Thymus (tissue), 11 donors: ENCODE results near the gene FBRSL1. TPM values are rescaled to one million over a fixed set of nuclear protein-coding genes. Genes with fewer than 3 reads are reported as not detected.

ENCODE experiments used
- DNase-seq, 9 donors: peaks; one replicate each; pipeline ENCODE4 v3.0.0-alpha.2; 2013; ENCODE audit warnings: low spot score in 9 of 9, low read depth in 6 of 9, missing footprints in 1 of 9
- H3K27ac ChIP-seq, 2 donors: one replicate each; pipeline ENCODE4 v1.5.1; 2013; ENCODE audit warnings: control low read depth in 1 of 2, low read depth in 1 of 2, low read length in 1 of 2, mild to moderate bottlenecking in 1 of 2, moderate library complexity in 1 of 2
- H3K27me3 ChIP-seq, 2 donors: one replicate each; pipeline ENCODE4 v1.5.1; 2013; ENCODE audit warnings: low read length in 1 of 2; ENCODE audit not compliant: control insufficient read depth in 2 of 2, insufficient read depth in 1 of 2
- H3K36me3 ChIP-seq, 2 donors: one replicate each; pipeline ENCODE4 v1.5.1; 2013; ENCODE audit warnings: low read length in 1 of 2, mild to moderate bottlenecking in 1 of 2, moderate library complexity in 1 of 2; ENCODE audit not compliant: control insufficient read depth in 2 of 2, insufficient read depth in 2 of 2
- H3K4me1 ChIP-seq, 2 donors: one replicate each; pipeline ENCODE4 v1.5.1; 2013; ENCODE audit warnings: low read length in 2 of 2; ENCODE audit not compliant: control insufficient read depth in 2 of 2, insufficient read depth in 2 of 2
- H3K4me3 ChIP-seq, 2 donors: one replicate each; pipeline ENCODE4 v1.5.1; 2013; ENCODE audit warnings: low read length in 2 of 2, control low read depth in 1 of 2, mild to moderate bottlenecking in 1 of 2
- H3K9me3 ChIP-seq, 2 donors: one replicate each; pipeline ENCODE4 v1.5.1; 2013; ENCODE audit warnings: low read length in 1 of 2, mild to moderate bottlenecking in 1 of 2; ENCODE audit not compliant: control insufficient read depth in 2 of 2, insufficient read depth in 1 of 2
- WGBS: extraction: QIAGEN DNeasy Blood & Tissue Kit; methylation state at CpG from one replicate; pipeline ENCODE4 v1.1.7; 2013; 5-methylcytosine and 5-hydroxymethylcytosine counted together
- polyA plus RNA-seq: library from polyadenylated mRNA; stranded (reverse); fragments of 200-250 nt; gene quantifications from one replicate; pipeline ENCODE4 v1.2.3, GENCODE V29; 2013
- total RNA-seq: library from RNA; stranded (reverse); fragments of 120-200 nt; gene quantifications from one replicate; pipeline ENCODE4 v1.2.4, GENCODE V29; 2013
- donor health status: healthy.

Gene FBRSL1
- total and polyA plus RNA-seq, 2 donors, result 5.9 to 28.7 TPM

DNA sequence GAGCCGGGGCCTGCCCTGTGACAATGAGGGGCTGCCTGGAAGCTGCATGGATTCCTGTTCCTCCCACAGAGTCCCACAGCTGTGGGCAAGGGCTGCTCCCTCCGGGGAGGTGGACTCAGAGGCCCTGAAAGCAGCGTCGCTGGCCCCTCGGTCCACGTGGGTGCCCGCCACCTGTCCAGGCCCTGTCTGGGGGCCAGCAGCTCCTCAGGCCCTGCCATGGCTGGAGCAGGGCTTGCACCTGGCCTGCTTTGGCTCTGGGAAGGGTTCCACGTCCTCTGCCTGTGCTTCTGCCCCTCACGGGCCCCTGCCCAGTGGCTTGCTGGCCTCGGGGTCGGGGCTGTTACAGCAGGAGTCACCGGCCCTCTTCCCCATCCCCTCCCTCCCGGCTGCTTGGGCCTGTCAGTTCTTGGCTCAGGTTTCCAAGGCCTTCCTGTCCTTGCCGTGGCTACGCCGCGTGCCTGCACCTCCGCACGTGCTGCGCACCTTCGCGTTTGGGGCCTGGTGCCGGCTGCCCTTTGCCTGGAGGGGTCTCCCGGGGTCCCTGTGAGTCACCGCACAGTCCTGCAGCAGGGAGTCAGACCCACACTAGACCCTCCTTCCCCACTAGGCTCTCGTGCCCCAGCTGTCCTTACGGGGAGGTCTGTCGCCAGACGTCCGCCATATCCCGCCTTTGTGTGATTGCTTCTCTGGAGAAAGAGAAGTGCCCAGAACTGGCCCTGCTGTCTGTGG is 5.8 kb downstream of the FBRSL1 start:
- Histone ChIP-seq H3K4me3 (no peak overlapping the region), H3K27ac (no peak overlapping the region), H3K27me3 (peaks cover 0 to 4% of the 10 kb centered on the region in 2 donors), H3K4me1 (peaks cover 12 to 35% of the 10 kb centered on the region in 2 donors), H3K36me3 (peaks cover 3 to 10% of the 10 kb centered on the region in 2 donors), H3K9me3 (no peaks in the 10 kb centered on the region)
- 92% methylated on average over 31 of the region's 31 CpGs for WGBS
- DNase-seq, result no peak

DNA sequence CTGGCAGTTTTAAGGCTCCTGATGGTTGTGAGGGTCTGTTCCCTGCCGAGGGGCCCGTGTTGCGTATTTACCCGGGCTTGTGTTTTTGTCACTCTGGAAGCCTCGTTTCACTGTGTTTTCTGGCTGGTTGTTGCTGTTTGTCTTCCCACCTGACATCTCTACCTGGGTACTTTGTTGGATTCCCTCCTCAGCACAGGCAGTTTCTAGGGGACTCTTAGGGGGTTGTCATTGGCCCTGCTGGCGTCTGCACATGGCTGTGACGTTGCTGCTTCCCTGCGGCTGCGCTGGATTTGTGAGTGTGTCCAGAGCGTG is 6.4 kb downstream of the FBRSL1 start:
- no peak overlapping the region for H3K4me3 ChIP-seq
- no peaks in the 10 kb centered on the region for H3K27me3 ChIP-seq
- WGBS, result 89% methylated on average over 10 of the region's 10 CpGs
- H3K27ac ChIP-seq, result no peak overlapping the region
- DNase-seq, result no peak
- peaks cover 3 to 10% of the 10 kb centered on the region in 2 donors for H3K36me3 ChIP-seq
- no peaks in the 10 kb centered on the region for H3K9me3 ChIP-seq
- peaks cover 9 to 29% of the 10 kb centered on the region in 2 donors for H3K4me1 ChIP-seq

DNA sequence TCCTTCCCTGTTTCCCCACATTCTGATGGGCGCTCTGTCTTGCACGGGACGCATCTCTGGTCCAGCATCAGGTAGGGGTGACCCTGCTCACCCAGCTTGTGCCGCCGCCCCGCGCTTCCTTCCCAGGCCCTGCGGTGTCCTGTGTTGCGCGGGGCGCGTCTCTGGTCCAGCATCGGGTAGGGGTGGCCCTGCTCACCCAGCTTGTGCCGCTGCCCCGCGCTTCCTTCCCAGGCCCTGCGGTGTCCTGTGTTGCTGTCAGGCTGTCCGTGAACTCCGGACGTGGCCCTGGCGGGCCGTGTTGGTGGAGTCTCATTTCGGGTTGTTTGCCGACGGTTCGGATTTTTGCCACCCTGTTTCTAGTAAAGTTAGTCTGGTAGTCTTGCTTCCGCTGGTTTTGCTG is 6.8 kb downstream of the FBRSL1 start:
- peaks cover 7 to 25% of the 10 kb centered on the region in 2 donors for H3K4me1 ChIP-seq
- peaks cover 3 to 10% of the 10 kb centered on the region in 2 donors for H3K36me3 ChIP-seq
- WGBS, result 96% methylated on average over 27 of the region's 27 CpGs
- H3K27ac ChIP-seq, result no peak overlapping the region
- no peak overlapping the region for H3K4me3 ChIP-seq
- no peak for DNase-seq
- H3K27me3 ChIP-seq, result no peaks in the 10 kb centered on the region
- no peaks in the 10 kb centered on the region for H3K9me3 ChIP-seq

DNA sequence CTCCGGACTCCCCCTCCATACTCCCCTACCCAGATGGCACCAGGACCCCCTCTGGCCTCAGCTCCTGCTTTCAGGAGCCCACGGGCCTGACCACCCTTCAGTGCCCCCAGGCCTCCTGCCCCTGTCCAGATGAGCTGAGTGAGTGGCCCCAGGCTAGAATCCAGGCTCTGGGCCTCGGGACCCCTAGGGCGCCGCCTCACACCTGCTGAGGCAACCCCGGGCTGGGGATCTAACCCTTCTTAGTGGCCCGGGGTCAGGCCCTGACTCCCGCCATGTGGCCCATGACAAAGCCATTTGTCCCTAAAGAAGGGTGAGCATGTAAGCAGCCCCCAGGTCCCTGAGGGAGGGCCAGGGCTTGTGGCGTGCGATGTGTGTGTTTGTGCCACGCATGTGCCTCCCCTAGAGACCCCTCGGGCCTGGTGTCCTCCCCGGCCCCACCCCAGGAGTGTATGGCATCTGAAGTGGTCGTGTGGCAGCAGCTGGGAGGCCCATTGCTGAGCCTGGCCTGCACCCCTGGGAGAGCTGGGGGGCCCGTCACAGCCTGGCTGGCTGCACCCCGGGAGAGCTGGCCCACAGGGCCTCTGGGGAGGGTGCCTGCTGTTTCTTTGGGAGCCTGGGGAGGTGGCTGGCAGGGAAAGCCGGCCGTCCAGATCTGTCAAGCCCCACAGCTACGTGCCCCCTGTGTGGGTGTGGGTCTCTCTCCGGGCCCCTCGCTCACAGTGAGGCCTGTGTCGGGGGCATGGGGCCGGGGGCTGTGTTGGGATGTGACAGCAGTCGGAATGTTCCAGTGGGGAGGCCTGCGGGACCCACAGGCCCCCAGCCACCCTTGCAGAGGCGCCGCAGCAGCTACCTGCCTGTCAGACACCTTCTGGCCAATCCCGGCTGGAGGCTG is 7.8 kb downstream of the FBRSL1 start:
- H3K4me1 ChIP-seq, result peaks cover 7 to 22% of the 10 kb centered on the region in 2 donors
- no peak overlapping the region for H3K4me3 ChIP-seq
- no peak overlapping the region for H3K27ac ChIP-seq
- no peaks in the 10 kb centered on the region for H3K27me3 ChIP-seq
- no peaks in the 10 kb centered on the region for H3K9me3 ChIP-seq
- DNase-seq, result no peak
- WGBS, result 92% methylated on average over 28 of the region's 28 CpGs
- H3K36me3 ChIP-seq, result peaks cover 3 to 10% of the 10 kb centered on the region in 2 donors

GRCh38 chr12:132498931-132499330 is 9.0 kb downstream of the FBRSL1 start:
- Histone ChIP-seq H3K27ac (no peak overlapping the region), H3K4me1 (peaks cover 7 to 20% of the 10 kb centered on the region in 2 donors), H3K36me3 (peaks cover 4 to 6% of the 10 kb centered on the region in 2 donors), H3K4me3 (no peak overlapping the region), H3K9me3 (no peaks in the 10 kb centered on the region), H3K27me3 (no peaks in the 10 kb centered on the region)
- no peak for DNase-seq
- 97% methylated on average over 12 of the region's 12 CpGs for WGBS

DNA sequence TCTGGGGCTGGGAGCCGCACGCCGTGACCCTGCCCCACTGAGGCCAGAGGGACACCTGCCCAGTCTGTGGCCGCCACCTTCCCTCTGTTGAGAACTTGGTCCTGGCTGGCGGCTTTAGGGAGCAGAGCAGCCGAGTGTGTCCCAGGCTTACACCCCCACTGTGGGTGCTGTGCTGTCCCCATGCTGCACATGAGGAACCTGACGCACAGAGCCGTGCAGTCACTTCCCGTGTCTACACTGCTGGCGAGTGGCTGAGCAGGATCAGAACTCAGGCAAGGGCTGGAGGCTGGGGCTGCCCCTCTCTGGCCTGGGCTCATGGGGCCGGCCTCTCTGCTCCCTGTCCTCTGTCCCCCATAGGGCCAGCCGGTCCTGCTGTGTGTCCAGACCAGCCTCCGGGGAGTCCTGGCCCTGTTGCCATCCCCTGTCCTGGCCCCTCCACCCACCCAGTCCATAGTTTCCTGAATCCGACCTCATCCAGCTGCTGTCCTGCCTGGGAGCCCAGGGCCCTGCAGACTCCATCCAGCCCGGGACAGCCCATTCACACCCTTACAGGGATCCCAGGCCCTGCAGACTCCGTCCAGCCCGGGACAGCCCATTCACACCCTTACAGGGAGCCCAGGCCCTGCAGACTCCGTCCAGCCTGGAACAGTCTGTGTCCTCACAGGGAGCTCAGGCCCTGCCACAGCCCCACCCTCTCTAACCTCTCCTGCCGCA is 10.3 kb downstream of the FBRSL1 start:
- no peak overlapping the region for H3K4me3 ChIP-seq
- 95% methylated on average over 19 of the region's 19 CpGs for WGBS
- peaks cover 8 to 21% of the 10 kb centered on the region in 2 donors for H3K4me1 ChIP-seq
- H3K27me3 ChIP-seq, result no peaks in the 10 kb centered on the region
- DNase-seq, result no peak
- H3K9me3 ChIP-seq, result no peaks in the 10 kb centered on the region
- peaks cover 2 to 4% of the 10 kb centered on the region in 2 donors for H3K36me3 ChIP-seq
- H3K27ac ChIP-seq, result no peak overlapping the region

DNA sequence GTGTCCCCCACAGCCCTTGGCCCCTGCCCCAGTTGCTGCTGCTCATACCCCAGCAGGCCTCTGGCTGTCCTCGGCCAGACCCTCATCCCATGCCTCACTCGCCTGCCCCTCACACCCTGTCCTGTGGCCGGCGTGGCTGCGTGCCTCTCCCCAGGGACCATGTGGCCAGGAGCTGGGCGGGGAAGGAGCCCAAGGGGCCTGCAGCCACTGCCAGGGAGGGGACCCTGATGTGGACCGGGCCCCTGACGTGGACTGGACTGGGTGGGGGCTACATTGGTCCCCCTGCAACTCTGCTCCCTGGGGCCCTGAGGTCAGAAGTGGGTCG is 10.9 kb downstream of the FBRSL1 start:
- Histone ChIP-seq H3K36me3 (peaks cover 0 to 2% of the 10 kb centered on the region in 2 donors), H3K9me3 (no peaks in the 10 kb centered on the region), H3K4me3 (no peak overlapping the region), H3K27me3 (no peaks in the 10 kb centered on the region), H3K4me1 (peaks cover 3 to 27% of the 10 kb centered on the region in 2 donors), H3K27ac (no peak overlapping the region)
- no peak for DNase-seq
- WGBS, result 97% methylated on average over 9 of the region's 9 CpGs

- Histone ChIP-seq H3K27ac (no peak overlapping the region), H3K36me3 (peaks cover 0 to 2% of the 10 kb centered on the region in 2 donors), H3K9me3 (no peaks in the 10 kb centered on the region), H3K4me3 (no peak overlapping the region), H3K4me1 (peaks cover 5 to 32% of the 10 kb centered on the region in 2 donors), H3K27me3 (no peaks in the 10 kb centered on the region)
- no peak for DNase-seq
- WGBS, result 94% methylated on average over 27 of the region's 27 CpGs
Measured at GRCh38 chr12:132501204-132501940, 11.4 kb downstream of the FBRSL1 start.
